Measurements from ENCODE around the gene SOX6.

DNA sequence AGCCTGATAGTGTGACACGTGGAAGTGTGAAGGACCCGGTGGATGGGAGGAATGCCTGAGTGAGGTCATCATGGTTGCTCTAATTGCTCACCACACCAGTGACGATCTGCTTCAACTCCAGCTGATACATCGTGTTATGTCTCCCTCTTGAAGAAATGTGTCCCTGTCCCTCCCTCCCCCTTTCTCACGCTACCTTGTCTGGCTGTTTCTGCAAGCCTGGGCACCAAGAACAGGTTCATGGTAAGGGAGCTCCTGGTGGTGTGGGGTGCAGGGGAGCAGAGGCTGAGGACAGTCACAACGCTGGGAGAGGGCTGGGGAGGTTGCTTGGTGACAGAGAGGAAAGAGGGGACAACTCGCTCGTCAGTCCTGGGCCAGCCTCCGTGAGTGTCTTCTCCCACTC lies 413.4 kb downstream of the SOX6 start:
- TF ChIP-seq, protein P1, sequence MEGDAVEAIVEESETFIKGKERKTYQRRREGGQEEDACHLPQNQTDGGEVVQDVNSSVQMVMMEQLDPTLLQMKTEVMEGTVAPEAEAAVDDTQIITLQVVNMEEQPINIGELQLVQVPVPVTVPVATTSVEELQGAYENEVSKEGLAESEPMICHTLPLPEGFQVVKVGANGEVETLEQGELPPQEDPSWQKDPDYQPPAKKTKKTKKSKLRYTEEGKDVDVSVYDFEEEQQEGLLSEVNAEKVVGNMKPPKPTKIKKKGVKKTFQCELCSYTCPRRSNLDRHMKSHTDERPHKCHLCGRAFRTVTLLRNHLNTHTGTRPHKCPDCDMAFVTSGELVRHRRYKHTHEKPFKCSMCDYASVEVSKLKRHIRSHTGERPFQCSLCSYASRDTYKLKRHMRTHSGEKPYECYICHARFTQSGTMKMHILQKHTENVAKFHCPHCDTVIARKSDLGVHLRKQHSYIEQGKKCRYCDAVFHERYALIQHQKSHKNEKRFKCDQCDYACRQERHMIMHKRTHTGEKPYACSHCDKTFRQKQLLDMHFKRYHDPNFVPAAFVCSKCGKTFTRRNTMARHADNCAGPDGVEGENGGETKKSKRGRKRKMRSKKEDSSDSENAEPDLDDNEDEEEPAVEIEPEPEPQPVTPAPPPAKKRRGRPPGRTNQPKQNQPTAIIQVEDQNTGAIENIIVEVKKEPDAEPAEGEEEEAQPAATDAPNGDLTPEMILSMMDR (optimal IDR thresholded peaks at IDR 0.05 in 1 of 3, IDR thresholded peaks at IDR 0.05 in 1 of 3, conservative IDR thresholded peaks at IDR 0.05 in 1 of 3; ENCODE audit: extremely low read depth in 1 of 3, insufficient read depth in 2 of 3, low read length in 3 of 3) = no peak
- no peak for TF ChIP-seq EZH2 (IDR thresholded peaks at IDR 0.05; ENCODE audit: low read length)

Measured in keratinocyte (primary cell).